ENCODE results near the gene GPER1. TPM values are rescaled to one million over a fixed set of nuclear protein-coding genes. Genes with fewer than 3 reads are reported as not detected.

GPER1 gene
- total and polyA plus RNA-seq, 4 donors: 2.9 to 23.1 (median 7.4) TPM

DNA sequence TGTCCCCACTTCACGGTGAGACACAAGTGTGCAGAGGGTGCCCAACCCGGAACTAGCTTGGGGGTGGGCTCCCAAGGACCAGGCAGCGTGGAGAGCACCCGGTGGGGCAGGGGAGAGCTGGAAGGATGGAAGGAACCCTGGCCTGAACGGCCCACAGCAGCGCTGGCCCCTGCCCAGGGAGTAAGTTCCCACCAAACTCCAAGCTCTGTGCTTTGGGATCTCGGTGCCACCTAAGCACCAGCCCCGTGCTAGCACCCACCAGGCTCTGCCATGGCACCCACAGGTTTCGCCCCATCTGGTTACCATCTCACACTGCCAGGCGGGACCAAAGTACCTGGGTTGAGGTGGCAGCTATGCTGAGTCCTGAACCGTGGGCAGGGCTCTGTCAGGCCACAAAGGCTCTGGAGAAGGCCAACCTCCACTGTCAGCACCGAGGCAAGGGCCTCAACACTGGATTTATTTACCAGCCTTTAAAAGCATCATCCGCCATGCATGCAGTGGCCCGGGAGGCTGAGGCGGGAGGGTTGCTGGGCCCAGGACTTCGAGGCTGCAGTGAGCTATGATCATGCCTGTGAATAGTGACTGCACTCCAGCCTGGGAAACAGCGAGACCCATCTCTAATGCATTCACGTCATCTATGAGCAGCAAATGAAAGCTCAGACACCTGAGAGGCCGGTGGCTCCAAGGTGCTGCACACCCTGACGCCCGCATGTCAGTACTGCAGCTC, 16.0 kb downstream of the GPER1 start:
- Histone ChIP-seq H3K36me3 (ENCODE audit: control insufficient read depth in 4 of 4, insufficient read depth in 3 of 4, low read depth in 1 of 4, low read length in 3 of 4) (no peaks in the 10 kb centered on the region), H3K9me3 (ENCODE audit: control insufficient read depth in 4 of 4, low read length in 3 of 4) (no peaks in the 10 kb centered on the region), H3K27ac (ENCODE audit: low read depth in 1 of 2, low read length in 2 of 2) (peak overlapping the region; percentile 64 to 84), H3K4me3 (ENCODE audit: low read depth in 1 of 3, low read length in 3 of 3) (no peak overlapping the region), H3K9ac (ENCODE audit: low read depth in 1 of 2, low read length in 2 of 2) (no peak overlapping the region), H3K27me3 (ENCODE audit: control insufficient read depth in 4 of 4, insufficient read depth in 4 of 4, low read length in 3 of 4) (no peaks in the 10 kb centered on the region), H3K4me1 (ENCODE audit: control insufficient read depth in 4 of 4, insufficient read depth in 4 of 4, low read length in 3 of 4) (peaks cover 12 to 35% (median 24%) of the 10 kb centered on the region in 4 donors)
- 96% methylated on average over 21 of the region's 21 CpGs for whole genome bisulfite sequencing
- no peak for DNase-seq (ENCODE audit: low spot score)
- TF ChIP-seq TAF1 (conservative IDR thresholded peaks at IDR 0.05): no peak
- TF ChIP-seq, protein P1, sequence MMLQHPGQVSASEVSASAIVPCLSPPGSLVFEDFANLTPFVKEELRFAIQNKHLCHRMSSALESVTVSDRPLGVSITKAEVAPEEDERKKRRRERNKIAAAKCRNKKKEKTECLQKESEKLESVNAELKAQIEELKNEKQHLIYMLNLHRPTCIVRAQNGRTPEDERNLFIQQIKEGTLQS (IDR thresholded peaks at IDR 0.05): no peak
- no peak for TF ChIP-seq RAD21 (IDR thresholded peaks at IDR 0.05)
- TF ChIP-seq, protein P2, sequence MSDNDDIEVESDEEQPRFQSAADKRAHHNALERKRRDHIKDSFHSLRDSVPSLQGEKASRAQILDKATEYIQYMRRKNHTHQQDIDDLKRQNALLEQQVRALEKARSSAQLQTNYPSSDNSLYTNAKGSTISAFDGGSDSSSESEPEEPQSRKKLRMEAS (IDR thresholded peaks at IDR 0.05): no peak
- TF ChIP-seq EGR1 (IDR thresholded peaks at IDR 0.05; ENCODE audit: low read depth in 2 of 2): no peak
- TF ChIP-seq ZBTB33 (IDR thresholded peaks at IDR 0.05): no peak
- no peak for TF ChIP-seq FOXA1 (IDR thresholded peaks at IDR 0.05)
- TF ChIP-seq GABPA (IDR thresholded peaks at IDR 0.05 in 1 of 2, conservative IDR thresholded peaks at IDR 0.05 in 1 of 2): no peak
- no peak for TF ChIP-seq FOXA2 (IDR thresholded peaks at IDR 0.05)
- no peak for TF ChIP-seq SP1 (IDR thresholded peaks at IDR 0.05)
- TF ChIP-seq, protein P3, sequence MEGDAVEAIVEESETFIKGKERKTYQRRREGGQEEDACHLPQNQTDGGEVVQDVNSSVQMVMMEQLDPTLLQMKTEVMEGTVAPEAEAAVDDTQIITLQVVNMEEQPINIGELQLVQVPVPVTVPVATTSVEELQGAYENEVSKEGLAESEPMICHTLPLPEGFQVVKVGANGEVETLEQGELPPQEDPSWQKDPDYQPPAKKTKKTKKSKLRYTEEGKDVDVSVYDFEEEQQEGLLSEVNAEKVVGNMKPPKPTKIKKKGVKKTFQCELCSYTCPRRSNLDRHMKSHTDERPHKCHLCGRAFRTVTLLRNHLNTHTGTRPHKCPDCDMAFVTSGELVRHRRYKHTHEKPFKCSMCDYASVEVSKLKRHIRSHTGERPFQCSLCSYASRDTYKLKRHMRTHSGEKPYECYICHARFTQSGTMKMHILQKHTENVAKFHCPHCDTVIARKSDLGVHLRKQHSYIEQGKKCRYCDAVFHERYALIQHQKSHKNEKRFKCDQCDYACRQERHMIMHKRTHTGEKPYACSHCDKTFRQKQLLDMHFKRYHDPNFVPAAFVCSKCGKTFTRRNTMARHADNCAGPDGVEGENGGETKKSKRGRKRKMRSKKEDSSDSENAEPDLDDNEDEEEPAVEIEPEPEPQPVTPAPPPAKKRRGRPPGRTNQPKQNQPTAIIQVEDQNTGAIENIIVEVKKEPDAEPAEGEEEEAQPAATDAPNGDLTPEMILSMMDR (IDR thresholded peaks at IDR 0.05; ENCODE audit: low read depth, low read length, missing input control): no peak

GRCh38 chr7:1104516-1105179, 16.7 kb downstream of the GPER1 start:
- TF ChIP-seq YY1 (IDR thresholded peaks at IDR 0.05): no peak
- WGBS: 92% methylated on average over 13 of the region's 13 CpGs

DNA sequence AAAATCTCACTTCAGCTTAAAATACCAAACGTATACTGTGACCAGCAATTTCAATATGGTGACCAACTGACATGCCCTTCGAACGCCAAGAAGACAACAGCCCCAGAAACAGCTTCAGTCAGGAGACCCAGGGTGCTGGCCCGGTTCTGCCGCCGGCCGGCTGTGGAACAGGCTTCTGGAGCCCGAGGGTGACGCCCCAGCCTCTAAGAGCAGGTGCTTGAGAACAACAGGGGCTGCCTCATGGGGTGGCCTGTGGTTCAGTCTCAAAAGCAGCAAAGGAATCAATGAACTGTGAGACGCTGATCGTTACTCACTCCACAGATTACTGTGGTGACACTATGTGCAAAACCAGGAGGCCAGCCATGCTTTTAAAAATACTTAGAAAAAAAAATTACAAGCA, 17.3 kb downstream of the GPER1 start:
- H3K27ac ChIP-seq (ENCODE audit: low read depth in 1 of 2, low read length in 2 of 2): no peak overlapping the region
- DNase-seq (ENCODE audit: low spot score): no peak
- H3K9me3 ChIP-seq (ENCODE audit: control insufficient read depth in 4 of 4, low read length in 3 of 4): no peaks in the 10 kb centered on the region
- H3K27me3 ChIP-seq (ENCODE audit: control insufficient read depth in 4 of 4, insufficient read depth in 4 of 4, low read length in 3 of 4): no peaks in the 10 kb centered on the region
- H3K4me3 ChIP-seq (ENCODE audit: low read depth in 1 of 3, low read length in 3 of 3): no peak overlapping the region
- WGBS: 96% methylated on average over 11 of the region's 11 CpGs
- H3K36me3 ChIP-seq (ENCODE audit: control insufficient read depth in 4 of 4, insufficient read depth in 3 of 4, low read depth in 1 of 4, low read length in 3 of 4): no peaks in the 10 kb centered on the region
- TF ChIP-seq, protein P1 (IDR thresholded peaks at IDR 0.05): no peak
- TF ChIP-seq EGR1 (IDR thresholded peaks at IDR 0.05; ENCODE audit: low read depth in 2 of 2) (no peak), TAF1 (conservative IDR thresholded peaks at IDR 0.05) (no peak), FOXA2 (IDR thresholded peaks at IDR 0.05) (no peak), GABPA (IDR thresholded peaks at IDR 0.05 in 1 of 2, conservative IDR thresholded peaks at IDR 0.05 in 1 of 2) (no peak), RXRA (IDR thresholded peaks at IDR 0.05) (no peak), SP1 (IDR thresholded peaks at IDR 0.05) (no peak)
- peaks cover 12 to 32% (median 23%) of the 10 kb centered on the region in 4 donors for H3K4me1 ChIP-seq (ENCODE audit: control insufficient read depth in 4 of 4, insufficient read depth in 4 of 4, low read length in 3 of 4)
- H3K9ac ChIP-seq (ENCODE audit: low read depth in 1 of 2, low read length in 2 of 2): no peak overlapping the region

More at GRCh38 chr7:1104516-1105179, 16.7 kb downstream of the GPER1 start:
- no peak overlapping the region for H3K4me3 ChIP-seq (ENCODE audit: low read depth in 1 of 3, low read length in 3 of 3)
- peaks cover 12 to 35% (median 24%) of the 10 kb centered on the region in 4 donors for H3K4me1 ChIP-seq (ENCODE audit: control insufficient read depth in 4 of 4, insufficient read depth in 4 of 4, low read length in 3 of 4)
- no peak for DNase-seq (ENCODE audit: low spot score)
- H3K27ac ChIP-seq (ENCODE audit: low read depth in 1 of 2, low read length in 2 of 2): no peak overlapping the region
- no peaks in the 10 kb centered on the region for H3K9me3 ChIP-seq (ENCODE audit: control insufficient read depth in 4 of 4, low read length in 3 of 4)
- no peaks in the 10 kb centered on the region for H3K27me3 ChIP-seq (ENCODE audit: control insufficient read depth in 4 of 4, insufficient read depth in 4 of 4, low read length in 3 of 4)
- H3K9ac ChIP-seq (ENCODE audit: low read depth in 1 of 2, low read length in 2 of 2): no peak overlapping the region
- H3K36me3 ChIP-seq (ENCODE audit: control insufficient read depth in 4 of 4, insufficient read depth in 3 of 4, low read depth in 1 of 4, low read length in 3 of 4): no peaks in the 10 kb centered on the region
